ENCODE data around the gene IL18.

- TF ChIP-seq MAX (IDR thresholded peaks at IDR 0.05) (no peak), FOXM1 (IDR thresholded peaks at IDR 0.05; ENCODE audit: borderline replicate concordance, low read depth) (no peak), TAF1 (IDR thresholded peaks at IDR 0.05; ENCODE audit: low read depth) (no peak), YY1 (IDR thresholded peaks at IDR 0.05; ENCODE audit: low read depth) (no peak), EP300 (IDR thresholded peaks at IDR 0.05; ENCODE audit: borderline replicate concordance) (no peak), TEAD4 (IDR thresholded peaks at IDR 0.05) (no peak), EGR1 (IDR thresholded peaks at IDR 0.05) (no peak), NFIC (IDR thresholded peaks at IDR 0.05) (no peak), CEBPB (IDR thresholded peaks at IDR 0.05) (no peak), USF1 (IDR thresholded peaks at IDR 0.05) (no peak), RAD21 (IDR thresholded peaks at IDR 0.05; ENCODE audit: low read depth) (no peak), CREB1 (IDR thresholded peaks at IDR 0.05; ENCODE audit: low read depth) (no peak)
- TF ChIP-seq, protein P1, sequence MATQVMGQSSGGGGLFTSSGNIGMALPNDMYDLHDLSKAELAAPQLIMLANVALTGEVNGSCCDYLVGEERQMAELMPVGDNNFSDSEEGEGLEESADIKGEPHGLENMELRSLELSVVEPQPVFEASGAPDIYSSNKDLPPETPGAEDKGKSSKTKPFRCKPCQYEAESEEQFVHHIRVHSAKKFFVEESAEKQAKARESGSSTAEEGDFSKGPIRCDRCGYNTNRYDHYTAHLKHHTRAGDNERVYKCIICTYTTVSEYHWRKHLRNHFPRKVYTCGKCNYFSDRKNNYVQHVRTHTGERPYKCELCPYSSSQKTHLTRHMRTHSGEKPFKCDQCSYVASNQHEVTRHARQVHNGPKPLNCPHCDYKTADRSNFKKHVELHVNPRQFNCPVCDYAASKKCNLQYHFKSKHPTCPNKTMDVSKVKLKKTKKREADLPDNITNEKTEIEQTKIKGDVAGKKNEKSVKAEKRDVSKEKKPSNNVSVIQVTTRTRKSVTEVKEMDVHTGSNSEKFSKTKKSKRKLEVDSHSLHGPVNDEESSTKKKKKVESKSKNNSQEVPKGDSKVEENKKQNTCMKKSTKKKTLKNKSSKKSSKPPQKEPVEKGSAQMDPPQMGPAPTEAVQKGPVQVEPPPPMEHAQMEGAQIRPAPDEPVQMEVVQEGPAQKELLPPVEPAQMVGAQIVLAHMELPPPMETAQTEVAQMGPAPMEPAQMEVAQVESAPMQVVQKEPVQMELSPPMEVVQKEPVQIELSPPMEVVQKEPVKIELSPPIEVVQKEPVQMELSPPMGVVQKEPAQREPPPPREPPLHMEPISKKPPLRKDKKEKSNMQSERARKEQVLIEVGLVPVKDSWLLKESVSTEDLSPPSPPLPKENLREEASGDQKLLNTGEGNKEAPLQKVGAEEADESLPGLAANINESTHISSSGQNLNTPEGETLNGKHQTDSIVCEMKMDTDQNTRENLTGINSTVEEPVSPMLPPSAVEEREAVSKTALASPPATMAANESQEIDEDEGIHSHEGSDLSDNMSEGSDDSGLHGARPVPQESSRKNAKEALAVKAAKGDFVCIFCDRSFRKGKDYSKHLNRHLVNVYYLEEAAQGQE (IDR thresholded peaks at IDR 0.05; ENCODE audit: low read depth): no peak
These were observed 20.3 kb downstream of the IL18 start for GRCh38 chr11:112143597-112143996.
